Measurements from ENCODE around the gene SCUBE2.
"Not testable (repeated sequence)": the region's sequence is repeated elsewhere in the genome, so short reads cannot be mapped to it uniquely, and the experiment has no call there.

The SCUBE2 gene

DNA sequence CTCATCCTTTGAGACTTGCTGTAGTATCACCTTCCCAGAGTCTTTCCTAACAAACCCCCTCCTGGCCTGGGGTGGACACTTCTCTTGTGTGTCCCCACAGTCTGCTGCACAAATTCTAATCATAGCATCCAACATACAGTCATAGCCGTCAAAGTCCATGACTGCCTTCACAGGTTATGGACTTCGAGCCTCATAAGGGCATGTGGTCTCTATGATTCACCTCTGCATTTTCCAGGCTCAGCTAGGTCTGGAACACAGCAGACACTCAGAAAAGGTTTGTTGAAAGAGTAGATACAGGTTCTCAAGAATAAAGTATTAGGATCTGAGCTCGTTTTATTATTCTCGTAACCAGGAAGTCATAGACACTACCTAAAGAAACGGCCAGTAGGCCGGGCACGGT is 13.2 kb upstream of the SCUBE2 start:
- no peak for FAIRE-seq

- FAIRE-seq, result no peak
These were observed 12.3 kb upstream of the SCUBE2 start for GRCh38 chr11:9103542-9104276.

- FAIRE-seq, result no peak
These were observed 8.2 kb upstream of the SCUBE2 start for GRCh38 chr11:9099617-9100016.

GRCh38 chr11:9098455-9098854 is 7.1 kb upstream of the SCUBE2 start:
- FAIRE-seq, result not testable (repeated sequence)

DNA sequence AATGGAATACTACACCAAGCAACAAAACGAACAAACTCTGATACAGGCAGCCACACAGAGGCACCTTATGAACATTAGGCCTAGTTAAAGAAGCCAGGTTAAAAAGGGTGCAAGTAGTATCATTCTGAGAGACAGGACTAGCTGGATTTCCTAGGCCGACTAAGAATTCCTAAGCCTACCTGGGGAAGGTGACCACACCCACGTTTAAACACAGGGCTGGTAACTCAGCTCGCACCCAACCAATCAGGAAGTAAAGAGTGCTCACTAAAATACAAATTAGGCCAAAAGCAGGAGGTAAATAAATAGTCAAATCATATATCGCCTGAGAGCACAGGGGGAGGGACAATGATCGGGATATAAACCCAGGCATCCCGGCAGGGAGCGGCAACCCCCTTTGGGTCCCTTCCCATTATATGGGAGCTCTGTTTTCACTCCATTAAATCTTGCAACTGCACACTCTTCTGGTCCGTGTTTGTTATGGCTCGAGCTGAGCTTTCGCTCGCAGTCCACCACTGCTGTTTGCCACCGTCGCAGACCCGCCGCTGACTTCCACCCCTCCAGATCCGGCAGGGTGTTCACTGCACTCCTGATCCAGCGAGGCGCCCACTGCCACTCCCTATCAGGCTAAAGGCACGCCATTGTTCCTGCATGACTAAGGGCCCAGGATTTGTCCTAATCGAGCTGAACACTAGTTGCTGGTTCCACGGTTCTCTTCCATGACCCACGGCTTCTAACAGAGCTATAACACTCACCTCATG is 6.0 kb upstream of the SCUBE2 start:
- FAIRE-seq, result not testable (repeated sequence)

DNA sequence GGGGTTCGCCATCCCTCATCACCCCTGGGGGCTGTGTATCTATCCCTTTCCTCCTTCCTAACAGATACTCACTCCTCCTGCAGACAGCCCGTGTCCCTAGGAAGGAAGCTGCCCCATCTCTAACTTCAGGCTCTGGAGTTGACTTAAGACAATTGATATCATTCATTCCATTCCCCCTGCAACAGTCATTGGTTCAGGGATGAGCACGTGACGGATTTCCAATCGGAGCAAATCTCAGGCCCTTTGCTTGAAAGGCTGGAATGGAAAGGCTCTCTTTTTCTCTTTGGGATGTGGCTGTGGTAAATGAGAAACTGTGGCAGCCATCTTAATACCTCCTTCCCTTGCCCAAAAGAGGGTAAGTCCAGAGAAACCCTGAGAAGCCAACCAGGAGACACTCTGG is 5.0 kb upstream of the SCUBE2 start:
- FAIRE-seq, result no peak

DNA sequence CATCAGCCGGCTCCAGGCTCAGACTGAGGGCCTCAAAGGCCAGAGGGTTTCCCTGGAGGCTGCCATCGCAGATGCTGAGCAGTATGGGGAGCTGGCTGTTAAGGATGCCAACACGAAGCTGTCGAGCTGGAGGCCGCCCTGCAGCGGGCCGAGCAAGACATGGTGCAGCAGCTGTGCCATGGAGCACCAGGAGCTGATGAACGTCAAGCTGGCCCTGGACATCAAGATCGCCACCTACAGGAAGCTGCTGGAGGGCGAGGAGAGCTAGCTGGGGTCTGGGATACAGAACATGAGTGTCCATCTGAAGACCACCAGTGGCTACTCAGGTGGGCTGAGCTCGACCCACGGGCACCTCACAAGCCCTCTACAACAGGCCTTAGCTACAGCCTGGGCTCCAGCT is 4.0 kb upstream of the SCUBE2 start:
- no peak for FAIRE-seq

DNA sequence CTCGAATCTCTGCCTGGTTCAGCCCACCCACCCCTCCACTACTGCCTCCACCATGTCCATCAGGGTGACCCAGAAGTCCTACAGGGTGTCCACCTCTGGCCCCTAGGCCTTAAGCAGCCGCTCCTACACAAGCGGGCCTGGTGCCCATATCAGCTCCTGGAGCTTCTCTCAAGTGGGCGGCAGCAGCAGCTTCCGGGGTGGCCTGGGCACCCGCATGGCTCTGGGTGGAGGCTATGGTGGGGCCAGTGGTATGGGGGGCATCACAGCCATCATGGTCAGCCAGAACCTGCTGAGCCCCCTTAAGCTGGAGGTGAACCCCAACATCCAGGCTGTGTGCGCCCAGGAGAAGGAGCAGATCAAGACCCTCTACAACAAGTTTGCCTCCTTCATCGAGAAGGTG is 3.0 kb upstream of the SCUBE2 start:
- no peak for FAIRE-seq

DNA sequence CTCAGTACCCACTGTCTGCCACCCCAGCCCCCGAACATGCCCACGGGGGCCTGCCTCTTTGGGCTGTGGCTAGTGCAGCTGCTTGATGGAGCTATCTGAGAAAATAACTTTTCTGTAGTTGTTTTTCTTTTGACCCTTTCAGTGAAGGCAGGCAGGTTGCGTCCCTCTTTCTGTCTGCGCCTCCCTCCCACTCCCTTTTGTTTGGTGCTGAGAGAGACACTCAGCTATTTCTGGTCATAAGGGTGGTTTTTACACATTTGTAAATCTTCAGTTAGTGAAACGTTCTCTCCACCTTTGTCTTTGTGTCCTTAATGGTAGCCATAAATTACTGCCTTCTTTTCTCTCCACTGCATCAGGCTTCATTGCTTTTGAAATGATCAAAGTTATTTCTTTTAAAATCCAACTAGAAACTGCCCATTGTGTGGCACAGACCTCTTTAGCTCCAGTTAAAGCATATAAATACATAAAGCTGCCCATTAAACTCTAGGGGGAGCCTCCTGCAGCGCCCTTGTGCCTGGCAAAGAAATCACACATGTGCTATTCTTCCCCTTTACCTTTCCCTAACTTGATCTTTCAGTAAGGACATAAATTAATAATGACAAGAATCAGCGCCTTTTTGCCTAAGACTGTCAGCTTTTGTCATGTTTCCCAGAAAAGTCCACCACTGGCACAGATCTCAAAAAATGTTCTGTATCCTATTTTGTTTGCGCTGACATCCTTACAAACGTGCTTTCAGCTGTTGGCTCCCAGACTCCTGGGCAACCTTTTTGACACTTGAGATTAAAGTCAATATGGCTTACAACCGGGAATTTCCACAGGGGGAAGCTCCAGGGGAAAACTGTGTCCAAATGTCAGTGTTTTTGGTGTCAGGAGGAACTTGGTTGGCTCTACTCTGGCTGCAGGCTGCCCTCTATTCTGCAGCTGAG is 1.7 kb upstream of the SCUBE2 start:
- no peak for FAIRE-seq

DNA sequence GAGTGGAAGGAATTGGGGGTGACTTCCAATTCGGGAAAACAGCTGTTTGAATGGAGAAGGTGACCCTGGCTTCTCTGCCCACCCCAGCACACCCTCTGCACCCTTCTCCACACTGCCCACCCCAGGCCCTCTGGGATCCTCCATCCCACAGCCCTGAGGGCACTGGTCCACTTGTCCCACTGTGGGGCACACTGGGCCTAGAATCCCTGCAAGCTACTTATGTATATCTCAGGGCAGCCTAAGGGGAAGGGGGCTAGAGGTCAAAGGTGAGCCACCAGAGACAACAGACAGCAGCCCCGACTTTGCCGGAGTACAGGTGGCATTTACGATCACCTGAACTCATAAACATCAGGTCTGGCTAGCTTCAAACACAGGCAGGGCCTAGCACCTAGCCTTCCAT is 673 bp upstream of the SCUBE2 start:
- no peak for FAIRE-seq

DNA sequence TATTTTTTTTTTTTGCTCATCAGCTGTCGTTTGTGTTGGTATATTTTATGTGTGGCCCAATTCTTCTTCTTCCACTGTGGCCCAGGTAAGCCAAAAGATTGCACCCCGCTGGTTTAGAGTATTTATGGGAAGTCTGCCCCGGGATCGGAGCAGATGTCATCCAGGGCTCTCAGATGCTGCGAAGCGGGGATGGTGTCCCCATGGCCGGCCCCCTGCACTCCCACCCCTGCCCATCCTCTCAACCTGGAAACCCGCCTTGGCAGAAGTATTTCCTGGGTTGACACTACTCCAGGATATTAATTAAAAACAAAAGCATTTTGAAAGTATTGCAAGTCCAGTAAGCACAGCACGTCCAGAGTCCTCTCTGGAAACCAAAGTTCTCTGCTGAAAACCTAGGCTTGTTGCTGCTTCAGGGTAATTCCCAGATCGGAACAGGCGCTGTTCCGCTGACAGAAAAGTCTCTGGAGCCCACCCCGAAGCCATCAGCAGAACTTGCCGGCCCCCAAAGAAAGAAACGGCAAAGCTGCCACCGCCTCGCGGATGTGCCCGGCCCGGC is 833 bp downstream of the SCUBE2 start:
- FAIRE-seq, result no peak

DNA sequence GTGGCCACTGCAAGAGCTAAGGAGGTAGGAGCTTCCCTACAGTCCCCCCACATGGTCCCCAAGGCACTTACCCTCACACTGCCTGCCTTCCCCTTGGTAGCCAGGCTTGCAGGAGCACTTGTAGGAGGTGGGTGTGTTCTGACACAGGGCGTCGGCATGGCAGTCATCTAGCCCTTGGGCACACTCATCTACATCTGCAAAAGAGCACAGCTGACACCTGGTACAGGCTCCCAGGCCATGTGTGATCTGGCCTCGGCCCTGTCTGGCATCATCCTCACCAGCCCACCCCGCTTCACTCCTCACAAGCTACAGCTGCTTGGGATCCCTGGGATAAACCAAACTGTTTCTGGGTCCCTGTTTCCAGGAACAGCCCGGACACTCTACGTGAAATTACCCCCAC is 1.8 kb downstream of the SCUBE2 start:
- no peak for FAIRE-seq

DNA sequence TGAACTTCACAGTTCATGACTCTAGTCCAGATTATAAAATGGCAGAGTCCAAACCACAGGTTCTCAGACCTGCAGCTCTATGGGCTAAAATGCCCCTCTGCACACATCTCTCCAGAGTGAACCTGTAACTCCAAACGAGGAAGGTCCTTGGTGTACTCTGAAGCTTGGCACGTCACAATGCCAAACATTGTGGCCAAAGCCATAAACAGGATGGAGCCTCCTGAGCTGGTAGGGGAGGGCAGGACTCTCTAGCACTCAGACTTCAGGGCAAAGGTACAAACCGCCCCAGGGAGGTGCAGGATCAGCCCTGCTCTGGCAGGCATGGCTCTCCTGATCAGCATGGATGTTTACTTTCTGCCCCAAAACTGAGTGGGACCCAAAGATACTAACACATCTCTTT is 2.3 kb downstream of the SCUBE2 start:
- no peak for FAIRE-seq

GRCh38 chr11:9082575-9082974 is 8.8 kb downstream of the SCUBE2 start:
- no peak for FAIRE-seq

DNA sequence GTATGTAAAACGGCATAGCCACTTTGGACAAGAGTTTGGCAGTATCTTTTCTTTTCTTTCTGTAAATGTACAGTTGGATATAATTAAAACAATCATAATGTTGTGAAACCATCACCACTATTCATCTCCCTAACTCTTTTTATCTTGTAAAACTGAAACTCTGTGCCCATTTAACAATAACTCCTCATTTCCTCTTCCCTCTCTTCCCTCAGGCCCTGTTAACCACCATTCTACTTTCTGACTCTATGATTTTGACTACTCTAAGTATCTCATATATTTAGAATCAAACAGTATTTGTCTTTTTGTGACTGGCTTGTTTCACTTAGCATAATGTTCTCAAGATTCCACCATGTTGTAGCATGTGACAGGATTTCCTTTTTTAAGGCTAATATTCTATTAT is 10.2 kb downstream of the SCUBE2 start:
- no peak for FAIRE-seq

DNA sequence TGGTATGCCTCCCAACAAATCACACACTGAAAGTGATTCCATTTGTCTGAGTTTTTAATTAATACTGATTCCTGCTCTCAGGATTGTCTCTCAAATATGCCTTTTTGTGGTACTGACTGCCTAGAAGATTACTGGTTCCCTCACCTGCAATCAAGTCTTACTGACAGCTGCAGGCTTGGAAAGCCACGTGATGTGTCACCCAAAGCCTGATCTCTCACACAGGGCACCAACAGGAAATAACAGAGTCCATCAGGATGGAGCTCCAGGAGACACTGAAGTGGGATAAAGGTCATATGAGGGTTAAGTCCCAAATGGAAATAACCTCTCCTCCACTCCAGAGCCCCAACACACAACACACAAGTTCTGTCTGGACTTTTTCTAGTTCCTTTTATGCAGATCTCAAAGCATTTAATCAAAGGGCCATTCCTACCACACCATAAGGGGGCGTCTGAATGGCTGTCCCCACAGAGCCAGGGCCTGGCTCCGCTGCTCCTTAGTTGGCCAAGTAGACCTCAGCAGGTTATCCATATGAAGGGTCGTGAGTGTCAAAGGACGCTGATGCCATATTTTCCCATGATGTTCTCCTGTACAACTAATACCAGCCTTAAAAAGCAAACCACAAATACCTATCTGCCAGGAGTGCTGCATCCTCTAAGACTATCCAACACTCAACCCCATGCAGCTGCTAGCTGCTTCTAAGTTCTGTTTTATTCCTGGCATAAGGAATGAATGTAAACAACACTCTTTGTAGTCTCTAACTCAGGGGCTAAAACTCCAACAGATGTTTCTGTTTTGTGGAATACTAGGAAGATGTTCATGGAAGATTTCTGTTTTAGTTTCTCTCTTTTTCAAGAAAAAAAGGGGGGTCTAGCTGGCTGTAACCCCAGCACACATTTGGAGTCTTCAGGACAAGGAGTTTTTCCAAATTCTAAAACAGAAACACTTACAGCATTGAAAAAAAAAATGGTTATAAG is 13.0 kb downstream of the SCUBE2 start:
- no peak for FAIRE-seq

DNA sequence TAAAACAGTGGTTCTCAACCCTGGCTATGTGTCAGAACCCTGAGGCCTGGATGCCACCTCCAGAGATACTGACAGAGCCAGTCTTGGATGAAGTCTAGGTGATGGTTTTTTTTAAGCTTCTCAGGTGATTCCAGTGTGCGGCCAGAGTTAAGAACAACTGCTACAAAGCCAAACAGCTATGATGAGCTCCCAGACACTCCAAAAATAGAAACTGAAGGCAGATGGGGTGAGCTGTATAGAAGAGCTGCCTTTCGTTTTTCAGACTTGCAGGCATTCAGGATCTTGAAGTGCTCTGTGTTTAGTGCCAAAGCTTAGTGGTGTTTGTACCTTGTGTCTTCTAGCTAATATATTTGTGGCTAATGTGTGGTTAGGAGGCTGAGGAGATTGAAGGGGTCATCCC is 14.2 kb downstream of the SCUBE2 start:
- FAIRE-seq, result no peak

DNA sequence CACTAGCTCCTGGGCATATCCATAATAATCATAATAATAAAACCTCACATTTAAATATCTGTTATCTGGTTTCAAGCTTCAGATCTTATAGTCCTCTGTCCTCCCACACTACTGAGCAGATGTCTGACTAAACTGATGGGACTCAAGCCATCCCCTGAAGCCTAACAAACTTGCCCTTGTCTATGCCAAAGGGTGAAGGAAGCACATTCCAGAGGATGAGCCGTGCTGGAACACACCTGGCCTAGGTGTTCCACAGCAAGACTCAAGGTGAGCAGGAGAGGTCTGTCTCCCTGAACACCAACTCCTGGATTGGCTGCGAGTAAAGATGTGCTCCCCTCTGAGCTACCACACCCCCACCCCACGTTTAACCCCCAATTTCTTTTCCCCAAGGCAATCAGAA is 14.7 kb downstream of the SCUBE2 start:
- no peak for FAIRE-seq

DNA sequence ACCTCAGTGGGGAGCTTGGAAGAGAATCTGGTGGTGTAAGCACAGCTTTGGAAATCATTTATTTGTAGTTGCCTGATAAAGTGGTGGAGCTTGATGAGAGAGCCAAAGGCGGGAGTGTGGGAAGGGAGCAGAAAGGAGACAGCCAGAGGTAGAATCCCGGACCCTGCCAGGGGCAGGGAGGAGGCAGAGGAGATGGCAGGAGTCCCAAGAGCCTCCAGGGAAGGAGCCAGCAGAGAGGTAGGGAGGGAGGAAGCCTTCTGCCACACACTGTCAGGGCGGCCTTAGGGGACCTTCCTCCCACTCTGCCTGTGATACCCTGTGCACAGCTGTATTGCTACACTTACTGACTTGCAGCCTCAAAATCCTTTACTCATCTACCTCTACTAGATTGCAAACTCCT is 15.4 kb downstream of the SCUBE2 start:
- FAIRE-seq, result no peak

- no peak for FAIRE-seq
These were observed 15.8 kb downstream of the SCUBE2 start for GRCh38 chr11:9075556-9075955.

- no peak for FAIRE-seq
These were observed 16.9 kb downstream of the SCUBE2 start for GRCh38 chr11:9074338-9075029.

Measured in TTC549 (cell line).